GM12801 (cell line): ENCODE results near the gene TGIF1.

Source experiments
- CTCF ChIP-seq: IDR thresholded peaks from one replicate; pipeline ENCODE4 v1.5.1; 2011; ENCODE audit warnings: control low read depth; ENCODE audit not compliant: insufficient read length; ENCODE audit errors: extremely low read depth

TGIF1 gene

GRCh38 chr18:3504637-3505036 lies 54.7 kb downstream of the TGIF1 start:
- TF ChIP-seq CTCF, result no peak

- no peak for TF ChIP-seq CTCF
These were observed 58.9 kb downstream of the TGIF1 start for GRCh38 chr18:3508576-3509549.
